ENCODE measurements around the gene DEDD.

DNA sequence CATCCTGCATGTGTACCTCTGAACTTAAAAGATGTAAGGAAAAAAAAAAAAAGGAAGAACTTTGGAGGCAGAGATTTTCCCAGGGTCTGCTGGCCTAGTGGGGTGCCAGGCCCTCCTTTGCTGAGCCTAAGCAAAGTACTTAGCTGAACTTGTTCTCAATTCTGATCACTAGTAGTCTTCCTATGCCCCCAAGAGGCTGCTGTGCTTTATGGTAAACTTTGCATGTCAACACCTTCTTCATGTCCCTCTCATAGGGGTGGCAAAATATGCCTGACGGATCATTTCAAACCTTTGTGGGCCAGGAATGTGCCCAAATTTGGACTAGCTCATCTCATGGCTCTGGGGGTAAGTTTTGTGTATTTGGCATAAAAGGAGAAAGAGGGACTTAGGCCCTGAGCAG is 25.4 kb upstream of the DEDD start:
- no peak for TF ChIP-seq POLR2A (IDR thresholded peaks at IDR 0.05)
- TF ChIP-seq, protein P1, sequence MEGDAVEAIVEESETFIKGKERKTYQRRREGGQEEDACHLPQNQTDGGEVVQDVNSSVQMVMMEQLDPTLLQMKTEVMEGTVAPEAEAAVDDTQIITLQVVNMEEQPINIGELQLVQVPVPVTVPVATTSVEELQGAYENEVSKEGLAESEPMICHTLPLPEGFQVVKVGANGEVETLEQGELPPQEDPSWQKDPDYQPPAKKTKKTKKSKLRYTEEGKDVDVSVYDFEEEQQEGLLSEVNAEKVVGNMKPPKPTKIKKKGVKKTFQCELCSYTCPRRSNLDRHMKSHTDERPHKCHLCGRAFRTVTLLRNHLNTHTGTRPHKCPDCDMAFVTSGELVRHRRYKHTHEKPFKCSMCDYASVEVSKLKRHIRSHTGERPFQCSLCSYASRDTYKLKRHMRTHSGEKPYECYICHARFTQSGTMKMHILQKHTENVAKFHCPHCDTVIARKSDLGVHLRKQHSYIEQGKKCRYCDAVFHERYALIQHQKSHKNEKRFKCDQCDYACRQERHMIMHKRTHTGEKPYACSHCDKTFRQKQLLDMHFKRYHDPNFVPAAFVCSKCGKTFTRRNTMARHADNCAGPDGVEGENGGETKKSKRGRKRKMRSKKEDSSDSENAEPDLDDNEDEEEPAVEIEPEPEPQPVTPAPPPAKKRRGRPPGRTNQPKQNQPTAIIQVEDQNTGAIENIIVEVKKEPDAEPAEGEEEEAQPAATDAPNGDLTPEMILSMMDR (IDR thresholded peaks at IDR 0.05): no peak
- TF ChIP-seq POLR2AphosphoS5 (IDR thresholded peaks at IDR 0.05): no peak
- no peak for TF ChIP-seq EP300 (IDR thresholded peaks at IDR 0.05)

Data from suprapubic skin (tissue), 4 donors.